K562 (cell line): ENCODE data around the gene PHF20. TPM values are rescaled to one million over a fixed set of nuclear protein-coding genes. Genes with fewer than 3 reads are reported as not detected.

Experiments used
- GABPB1 ChIP-seq: sonication (generic); formaldehyde crosslinking; IDR thresholded peaks from 2 replicates; pipeline ENCODE4 v1.8.0; 2022; ENCODE audit warnings: mild to moderate bottlenecking, missing genetic modification reagents
- HDAC1 ChIP-seq, 2 experiments: fragments of 450-650 bp; IDR thresholded peaks; 2 replicates each; pipeline ENCODE4 v1.6.1; 2016 to 2017; ENCODE audit warnings: inconsistent platforms in 1 of 2, mild to moderate bottlenecking in 1 of 2, moderate library complexity in 1 of 2
- HDAC3 ChIP-seq: fragments of 450-650 bp; IDR thresholded peaks from 2 replicates; pipeline ENCODE4 v1.6.1; 2018; ENCODE audit warnings: borderline replicate concordance, mild to moderate bottlenecking, moderate library complexity; ENCODE audit not compliant: partially characterized antibody
- MEF2A ChIP-seq: IDR thresholded peaks from 2 replicates; pipeline ENCODE4 v1.6.1; 2011; ENCODE audit warnings: low read depth, mild to moderate bottlenecking, low read length, moderate library complexity; ENCODE audit not compliant: control insufficient read depth
- MYC ChIP-seq, 2 experiments: fragments of 250-450 bp in 1 of 2; sonication (Bioruptor Pico) in 1 of 2; IDR thresholded peaks; 2 replicates each; pipeline versions ENCODE4 v1.5.1 to v1.6.1; 2012 to 2021; ENCODE audit warnings: low read depth in 2 of 2, borderline replicate concordance in 1 of 2, improper control_type of control experiment in 1 of 2, low read length in 1 of 2, mild to moderate bottlenecking in 1 of 2, moderate library complexity in 1 of 2
- NR2F6 ChIP-seq: fragments of 450-650 bp; formaldehyde crosslinking; IDR thresholded peaks from 2 replicates; pipeline ENCODE4 v1.4.0; 2020; ENCODE audit warnings: mild to moderate bottlenecking
- PML ChIP-seq: IDR thresholded peaks from 2 replicates; pipeline ENCODE4 v1.6.1; 2012; ENCODE audit warnings: low read length, inconsistent platforms
- SIN3B ChIP-seq: fragments of 450-650 bp; IDR thresholded peaks from 2 replicates; pipeline ENCODE4 v1.6.1; 2017; ENCODE audit warnings: low read depth, mild to moderate bottlenecking, moderate library complexity
- ZNF316 ChIP-seq: fragments of 450-650 bp; IDR thresholded peaks from 2 replicates; pipeline ENCODE4 v1.6.1; 2016
- polyA plus RNA-seq, 8 experiments: library from polyadenylated mRNA; depleted of rRNA in 4 of 8; stranded (reverse) in 5 of 8; unstranded in 3 of 8; fragments of >200 nt; fragmentation: Nextera tagmentation in 2 of 8; fragmentation: Illumina TruSeq in 1 of 8; extraction: Ambion mirVana in 2 of 8; extraction: Trizol in 1 of 8; gene quantifications; 2 replicates each; pipeline versions ENCODE4 v1.2.1 to v1.2.3, GENCODE V29; 2011 to 2014; ENCODE audit warnings: inconsistent platforms in 1 of 8, missing spikeins in 1 of 8
- total RNA-seq, 7 experiments: library from RNA; depleted of rRNA in 6 of 7; stranded (reverse); fragments of >200 nt in 6 of 7; fragmentation: Illumina TruSeq in 2 of 7; extraction: Trizol in 2 of 7; gene quantifications; 2 replicates each; pipeline versions ENCODE4 v1.2.1 to v1.2.3, GENCODE V29; 2011 to 2021; ENCODE audit warnings: low replicate concordance in 1 of 7
- TF ChIP-seq, protein P1 (sequence below): fragments of 150-350 bp; IDR thresholded peaks from 2 replicates; pipeline ENCODE4 v1.6.1; 2014; ENCODE audit warnings: low read depth, mild to moderate bottlenecking, low read length, borderline replicate concordance
- TF ChIP-seq, protein P2 (sequence below): fragments of 250-450 bp; sonication (Bioruptor Pico); IDR thresholded peaks from 2 replicates; pipeline ENCODE4 v1.4.0; 2020
- TF ChIP-seq, protein P3 (sequence below): sonication (generic); formaldehyde crosslinking; IDR thresholded peaks from 2 replicates; pipeline ENCODE4 v1.8.0; 2022; ENCODE audit warnings: mild to moderate bottlenecking, missing genetic modification reagents, borderline replicate concordance
- TF ChIP-seq, protein P4 (sequence below): sonication (generic); formaldehyde crosslinking; IDR thresholded peaks from 2 replicates; pipeline ENCODE4 v1.4.0; 2020; ENCODE audit warnings: mild to moderate bottlenecking, missing genetic modification reagents

PHF20 gene
- total and polyA plus RNA-seq, 9 of the 15 experiments (the other 6 are each of a cell fraction or from before 2014, with no cell fraction given): 49.9 to 196 (median 70.7) TPM

DNA sequence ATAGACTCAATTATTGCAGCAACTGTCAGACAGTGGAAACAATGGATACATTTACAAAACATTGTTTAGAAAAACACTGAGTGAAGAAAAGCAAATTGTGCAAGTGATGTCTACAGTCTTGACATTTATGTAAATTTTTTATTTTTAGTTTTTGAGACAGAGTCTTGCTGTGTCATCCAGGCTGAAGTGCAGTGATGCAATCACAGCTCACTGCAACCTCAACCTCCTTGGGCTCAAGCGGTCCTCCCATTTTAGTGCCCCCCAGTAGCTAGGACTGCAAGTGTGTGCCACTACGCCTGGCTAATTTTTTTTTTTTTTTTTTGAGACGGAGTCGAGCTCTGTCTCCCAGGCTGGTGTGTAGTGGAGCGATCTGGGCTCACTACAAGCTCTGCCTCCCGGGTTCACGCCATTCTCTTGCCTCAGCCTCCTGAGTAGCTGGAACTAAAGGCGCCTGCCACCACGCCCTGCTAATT is 206.3 kb downstream of the PHF20 start (continued):
- TF ChIP-seq, protein P1, sequence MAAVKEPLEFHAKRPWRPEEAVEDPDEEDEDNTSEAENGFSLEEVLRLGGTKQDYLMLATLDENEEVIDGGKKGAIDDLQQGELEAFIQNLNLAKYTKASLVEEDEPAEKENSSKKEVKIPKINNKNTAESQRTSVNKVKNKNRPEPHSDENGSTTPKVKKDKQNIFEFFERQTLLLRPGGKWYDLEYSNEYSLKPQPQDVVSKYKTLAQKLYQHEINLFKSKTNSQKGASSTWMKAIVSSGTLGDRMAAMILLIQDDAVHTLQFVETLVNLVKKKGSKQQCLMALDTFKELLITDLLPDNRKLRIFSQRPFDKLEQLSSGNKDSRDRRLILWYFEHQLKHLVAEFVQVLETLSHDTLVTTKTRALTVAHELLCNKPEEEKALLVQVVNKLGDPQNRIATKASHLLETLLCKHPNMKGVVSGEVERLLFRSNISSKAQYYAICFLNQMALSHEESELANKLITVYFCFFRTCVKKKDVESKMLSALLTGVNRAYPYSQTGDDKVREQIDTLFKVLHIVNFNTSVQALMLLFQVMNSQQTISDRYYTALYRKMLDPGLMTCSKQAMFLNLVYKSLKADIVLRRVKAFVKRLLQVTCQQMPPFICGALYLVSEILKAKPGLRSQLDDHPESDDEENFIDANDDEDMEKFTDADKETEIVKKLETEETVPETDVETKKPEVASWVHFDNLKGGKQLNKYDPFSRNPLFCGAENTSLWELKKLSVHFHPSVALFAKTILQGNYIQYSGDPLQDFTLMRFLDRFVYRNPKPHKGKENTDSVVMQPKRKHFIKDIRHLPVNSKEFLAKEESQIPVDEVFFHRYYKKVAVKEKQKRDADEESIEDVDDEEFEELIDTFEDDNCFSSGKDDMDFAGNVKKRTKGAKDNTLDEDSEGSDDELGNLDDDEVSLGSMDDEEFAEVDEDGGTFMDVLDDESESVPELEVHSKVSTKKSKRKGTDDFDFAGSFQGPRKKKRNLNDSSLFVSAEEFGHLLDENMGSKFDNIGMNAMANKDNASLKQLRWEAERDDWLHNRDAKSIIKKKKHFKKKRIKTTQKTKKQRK: no peak
- TF ChIP-seq, protein P2, sequence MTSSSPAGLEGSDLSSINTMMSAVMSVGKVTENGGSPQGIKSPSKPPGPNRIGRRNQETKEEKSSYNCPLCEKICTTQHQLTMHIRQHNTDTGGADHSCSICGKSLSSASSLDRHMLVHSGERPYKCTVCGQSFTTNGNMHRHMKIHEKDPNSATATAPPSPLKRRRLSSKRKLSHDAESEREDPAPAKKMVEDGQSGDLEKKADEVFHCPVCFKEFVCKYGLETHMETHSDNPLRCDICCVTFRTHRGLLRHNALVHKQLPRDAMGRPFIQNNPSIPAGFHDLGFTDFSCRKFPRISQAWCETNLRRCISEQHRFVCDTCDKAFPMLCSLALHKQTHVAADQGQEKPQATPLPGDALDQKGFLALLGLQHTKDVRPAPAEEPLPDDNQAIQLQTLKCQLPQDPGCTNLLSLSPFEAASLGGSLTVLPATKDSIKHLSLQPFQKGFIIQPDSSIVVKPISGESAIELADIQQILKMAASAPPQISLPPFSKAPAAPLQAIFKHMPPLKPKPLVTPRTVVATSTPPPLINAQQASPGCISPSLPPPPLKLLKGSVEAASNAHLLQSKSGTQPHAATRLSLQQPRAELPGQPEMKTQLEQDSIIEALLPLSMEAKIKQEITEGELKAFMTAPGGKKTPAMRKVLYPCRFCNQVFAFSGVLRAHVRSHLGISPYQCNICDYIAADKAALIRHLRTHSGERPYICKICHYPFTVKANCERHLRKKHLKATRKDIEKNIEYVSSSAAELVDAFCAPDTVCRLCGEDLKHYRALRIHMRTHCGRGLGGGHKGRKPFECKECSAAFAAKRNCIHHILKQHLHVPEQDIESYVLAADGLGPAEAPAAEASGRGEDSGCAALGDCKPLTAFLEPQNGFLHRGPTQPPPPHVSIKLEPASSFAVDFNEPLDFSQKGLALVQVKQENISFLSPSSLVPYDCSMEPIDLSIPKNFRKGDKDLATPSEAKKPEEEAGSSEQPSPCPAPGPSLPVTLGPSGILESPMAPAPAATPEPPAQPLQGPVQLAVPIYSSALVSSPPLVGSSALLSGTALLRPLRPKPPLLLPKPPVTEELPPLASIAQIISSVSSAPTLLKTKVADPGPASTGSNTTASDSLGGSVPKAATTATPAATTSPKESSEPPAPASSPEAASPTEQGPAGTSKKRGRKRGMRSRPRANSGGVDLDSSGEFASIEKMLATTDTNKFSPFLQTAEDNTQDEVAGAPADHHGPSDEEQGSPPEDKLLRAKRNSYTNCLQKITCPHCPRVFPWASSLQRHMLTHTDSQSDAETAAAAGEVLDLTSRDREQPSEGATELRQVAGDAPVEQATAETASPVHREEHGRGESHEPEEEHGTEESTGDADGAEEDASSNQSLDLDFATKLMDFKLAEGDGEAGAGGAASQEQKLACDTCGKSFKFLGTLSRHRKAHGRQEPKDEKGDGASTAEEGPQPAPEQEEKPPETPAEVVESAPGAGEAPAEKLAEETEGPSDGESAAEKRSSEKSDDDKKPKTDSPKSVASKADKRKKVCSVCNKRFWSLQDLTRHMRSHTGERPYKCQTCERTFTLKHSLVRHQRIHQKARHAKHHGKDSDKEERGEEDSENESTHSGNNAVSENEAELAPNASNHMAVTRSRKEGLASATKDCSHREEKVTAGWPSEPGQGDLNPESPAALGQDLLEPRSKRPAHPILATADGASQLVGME: no peak
- TF ChIP-seq, protein P3, sequence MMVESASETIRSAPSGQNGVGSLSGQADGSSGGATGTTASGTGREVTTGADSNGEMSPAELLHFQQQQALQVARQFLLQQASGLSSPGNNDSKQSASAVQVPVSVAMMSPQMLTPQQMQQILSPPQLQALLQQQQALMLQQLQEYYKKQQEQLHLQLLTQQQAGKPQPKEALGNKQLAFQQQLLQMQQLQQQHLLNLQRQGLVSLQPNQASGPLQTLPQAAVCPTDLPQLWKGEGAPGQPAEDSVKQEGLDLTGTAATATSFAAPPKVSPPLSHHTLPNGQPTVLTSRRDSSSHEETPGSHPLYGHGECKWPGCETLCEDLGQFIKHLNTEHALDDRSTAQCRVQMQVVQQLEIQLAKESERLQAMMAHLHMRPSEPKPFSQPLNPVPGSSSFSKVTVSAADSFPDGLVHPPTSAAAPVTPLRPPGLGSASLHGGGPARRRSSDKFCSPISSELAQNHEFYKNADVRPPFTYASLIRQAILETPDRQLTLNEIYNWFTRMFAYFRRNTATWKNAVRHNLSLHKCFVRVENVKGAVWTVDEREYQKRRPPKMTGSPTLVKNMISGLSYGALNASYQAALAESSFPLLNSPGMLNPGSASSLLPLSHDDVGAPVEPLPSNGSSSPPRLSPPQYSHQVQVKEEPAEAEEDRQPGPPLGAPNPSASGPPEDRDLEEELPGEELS (CRISPR knock-in tag): no peak
- TF ChIP-seq, protein P4, sequence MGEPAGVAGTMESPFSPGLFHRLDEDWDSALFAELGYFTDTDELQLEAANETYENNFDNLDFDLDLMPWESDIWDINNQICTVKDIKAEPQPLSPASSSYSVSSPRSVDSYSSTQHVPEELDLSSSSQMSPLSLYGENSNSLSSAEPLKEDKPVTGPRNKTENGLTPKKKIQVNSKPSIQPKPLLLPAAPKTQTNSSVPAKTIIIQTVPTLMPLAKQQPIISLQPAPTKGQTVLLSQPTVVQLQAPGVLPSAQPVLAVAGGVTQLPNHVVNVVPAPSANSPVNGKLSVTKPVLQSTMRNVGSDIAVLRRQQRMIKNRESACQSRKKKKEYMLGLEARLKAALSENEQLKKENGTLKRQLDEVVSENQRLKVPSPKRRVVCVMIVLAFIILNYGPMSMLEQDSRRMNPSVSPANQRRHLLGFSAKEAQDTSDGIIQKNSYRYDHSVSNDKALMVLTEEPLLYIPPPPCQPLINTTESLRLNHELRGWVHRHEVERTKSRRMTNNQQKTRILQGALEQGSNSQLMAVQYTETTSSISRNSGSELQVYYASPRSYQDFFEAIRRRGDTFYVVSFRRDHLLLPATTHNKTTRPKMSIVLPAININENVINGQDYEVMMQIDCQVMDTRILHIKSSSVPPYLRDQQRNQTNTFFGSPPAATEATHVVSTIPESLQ: no peak
- TF ChIP-seq HDAC3: no peak
- no peak for TF ChIP-seq HDAC1 (IDR thresholded peaks at IDR 0.05)
- TF ChIP-seq MEF2A: no peak
- peak; percentile 79 for TF ChIP-seq ZNF316
- no peak for TF ChIP-seq GABPB1 (CRISPR knock-in tag)
- no peak for TF ChIP-seq PML
- TF ChIP-seq SIN3B: no peak
- TF ChIP-seq NR2F6 (CRISPR knock-in tag): no peak
- TF ChIP-seq MYC (IDR thresholded peaks at IDR 0.05; ENCODE audit: low read depth, low read length): no peak
- TF ChIP-seq MYC (CRISPR knock-in tag; IDR thresholded peaks at IDR 0.05; ENCODE audit: borderline replicate concordance, low read depth): no peak
